ENCODE measurements around the gene PGD. TPM values are rescaled to one million over a fixed set of nuclear protein-coding genes. Genes with fewer than 3 reads are reported as not detected.

PGD gene
- polyA plus RNA-seq, 1 experiment: 155 TPM

DNA sequence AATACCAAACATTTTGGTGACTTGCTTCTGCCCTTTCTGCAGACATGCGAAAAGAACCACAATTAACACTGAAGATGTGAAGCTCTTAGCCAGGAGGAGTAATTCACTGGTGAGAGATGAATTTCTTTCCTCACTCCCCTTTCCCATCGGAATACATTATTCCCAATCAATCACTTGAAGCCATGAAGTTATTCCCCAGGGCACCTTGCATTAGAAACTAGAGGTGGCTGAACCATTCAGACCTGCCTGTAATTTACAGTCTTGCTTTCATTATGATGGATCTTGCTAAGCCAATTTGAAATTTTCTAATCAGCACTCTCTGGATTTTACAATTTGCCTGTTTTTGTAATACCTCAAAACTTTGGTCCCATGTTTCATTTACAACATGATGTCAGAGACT, 41.4 kb downstream of the PGD start:
- Histone ChIP-seq H3K4me3 (ENCODE audit: low read depth, low read length) (no peak overlapping the region), H3K27me3 (ENCODE audit: control insufficient read depth, insufficient read depth, low read length) (no peaks in the 10 kb centered on the region), H3K9me3 (ENCODE audit: control insufficient read depth, insufficient read depth, low read length) (no peaks in the 10 kb centered on the region), H3K27ac (ENCODE audit: low read depth, low read length) (no peak overlapping the region)
- POLR2A ChIA-PET: no interaction called here
- CTCF ChIA-PET: no interaction called here
- TF ChIP-seq, protein P1, sequence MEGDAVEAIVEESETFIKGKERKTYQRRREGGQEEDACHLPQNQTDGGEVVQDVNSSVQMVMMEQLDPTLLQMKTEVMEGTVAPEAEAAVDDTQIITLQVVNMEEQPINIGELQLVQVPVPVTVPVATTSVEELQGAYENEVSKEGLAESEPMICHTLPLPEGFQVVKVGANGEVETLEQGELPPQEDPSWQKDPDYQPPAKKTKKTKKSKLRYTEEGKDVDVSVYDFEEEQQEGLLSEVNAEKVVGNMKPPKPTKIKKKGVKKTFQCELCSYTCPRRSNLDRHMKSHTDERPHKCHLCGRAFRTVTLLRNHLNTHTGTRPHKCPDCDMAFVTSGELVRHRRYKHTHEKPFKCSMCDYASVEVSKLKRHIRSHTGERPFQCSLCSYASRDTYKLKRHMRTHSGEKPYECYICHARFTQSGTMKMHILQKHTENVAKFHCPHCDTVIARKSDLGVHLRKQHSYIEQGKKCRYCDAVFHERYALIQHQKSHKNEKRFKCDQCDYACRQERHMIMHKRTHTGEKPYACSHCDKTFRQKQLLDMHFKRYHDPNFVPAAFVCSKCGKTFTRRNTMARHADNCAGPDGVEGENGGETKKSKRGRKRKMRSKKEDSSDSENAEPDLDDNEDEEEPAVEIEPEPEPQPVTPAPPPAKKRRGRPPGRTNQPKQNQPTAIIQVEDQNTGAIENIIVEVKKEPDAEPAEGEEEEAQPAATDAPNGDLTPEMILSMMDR (IDR thresholded peaks at IDR 0.05; ENCODE audit: low read depth, low read length): no peak
- DNase-seq (ENCODE audit: low read depth, low spot score): no peak

DNA sequence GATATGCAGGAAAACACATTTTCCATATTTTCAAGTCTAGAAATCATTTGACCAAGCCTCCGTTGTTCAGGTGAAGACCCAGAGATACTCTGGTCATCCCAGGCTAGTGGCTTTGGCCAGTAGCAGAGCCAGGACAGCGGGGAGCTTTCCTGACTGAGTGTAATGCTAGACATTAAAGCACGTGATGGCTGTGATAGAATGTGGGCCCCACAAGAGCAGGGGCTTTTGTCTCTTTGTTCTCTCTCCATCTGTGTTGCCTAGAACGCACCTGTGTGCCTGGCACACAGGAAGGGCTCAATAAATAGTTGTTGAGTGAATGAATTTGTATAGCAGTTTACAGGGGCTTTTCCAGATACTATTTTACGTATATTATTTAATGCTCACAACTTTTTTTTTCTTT, 41.9 kb downstream of the PGD start:
- Histone ChIP-seq H3K9me3 (ENCODE audit: control insufficient read depth, insufficient read depth, low read length) (no peaks in the 10 kb centered on the region), H3K27me3 (ENCODE audit: control insufficient read depth, insufficient read depth, low read length) (no peaks in the 10 kb centered on the region), H3K27ac (ENCODE audit: low read depth, low read length) (no peak overlapping the region), H3K4me3 (ENCODE audit: low read depth, low read length) (no peak overlapping the region)
- POLR2A ChIA-PET: no interaction called here
- no peak for DNase-seq (ENCODE audit: low read depth, low spot score)
- CTCF ChIA-PET: no interaction called here
- TF ChIP-seq, protein P1 (IDR thresholded peaks at IDR 0.05; ENCODE audit: low read depth, low read length): no peak

DNA sequence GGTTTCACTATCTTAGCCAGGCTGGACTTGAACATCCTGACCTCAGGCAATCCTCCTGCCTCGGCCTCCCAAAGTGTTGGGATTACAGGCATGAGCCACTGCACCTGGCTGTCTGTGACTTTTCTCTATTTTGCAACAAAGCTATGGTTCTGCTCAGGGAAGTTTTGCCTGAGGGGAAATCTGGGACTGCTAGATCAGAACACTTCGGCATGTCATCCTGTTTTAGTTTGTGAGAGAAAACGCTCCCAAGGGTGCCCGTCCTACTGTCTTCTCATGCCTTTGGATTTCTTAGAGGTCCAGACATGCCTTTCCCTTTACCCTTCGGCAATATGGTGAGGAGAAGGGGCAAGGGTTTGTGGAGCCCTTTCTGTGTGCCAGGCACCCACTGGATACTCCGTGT, 45.4 kb downstream of the PGD start:
- Histone ChIP-seq H3K4me3 (ENCODE audit: low read depth, low read length) (no peak overlapping the region), H3K27me3 (ENCODE audit: control insufficient read depth, insufficient read depth, low read length) (no peaks in the 10 kb centered on the region), H3K9me3 (ENCODE audit: control insufficient read depth, insufficient read depth, low read length) (no peaks in the 10 kb centered on the region), H3K27ac (ENCODE audit: low read depth, low read length) (no peak overlapping the region)
- no peak for DNase-seq (ENCODE audit: low read depth, low spot score)
- TF ChIP-seq, protein P1 (IDR thresholded peaks at IDR 0.05; ENCODE audit: low read depth, low read length): no peak
- ChIA-PET CTCF (interaction anchor here (1.2 kb wide), 1 partner anchor 14 kb away, joined by 4 read pairs; the partner anchor contains the start of gene CENPS), POLR2A (no interaction called here)

DNA sequence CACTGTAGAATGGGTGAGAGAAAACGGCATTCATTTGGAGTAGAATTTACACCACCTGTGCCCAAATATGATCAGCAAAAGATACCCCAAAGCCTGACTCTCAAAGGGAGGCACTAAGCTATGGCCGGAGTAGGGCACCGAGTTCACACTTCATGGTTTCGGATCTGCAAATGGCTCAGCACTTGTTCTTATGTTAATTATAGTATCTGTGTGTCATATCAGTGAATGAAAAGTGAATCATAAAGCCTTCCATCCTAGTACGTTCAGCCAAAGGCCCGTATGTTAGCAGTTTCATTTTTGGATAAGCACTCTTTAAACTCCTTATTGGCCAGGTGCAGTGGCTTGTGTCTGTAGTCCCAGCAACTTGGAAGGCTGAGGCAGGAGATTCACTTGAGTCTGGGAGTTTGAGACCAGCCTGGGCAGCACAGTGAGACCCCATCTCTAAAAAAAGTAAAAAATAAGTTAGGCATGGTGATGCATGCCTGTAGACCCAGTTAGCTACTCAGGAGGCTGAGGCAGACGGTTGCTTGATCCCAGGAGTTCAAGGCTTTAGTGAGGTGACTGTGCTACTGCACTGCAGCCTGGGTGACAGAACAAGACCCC, 46.0 kb downstream of the PGD start:
- ChIA-PET CTCF (interaction anchor here (1.2 kb wide), 1 partner anchor 15 kb away, joined by 4 read pairs; the partner anchor contains the start of gene CENPS), POLR2A (no interaction called here)
- Histone ChIP-seq H3K27me3 (ENCODE audit: control insufficient read depth, insufficient read depth, low read length) (no peaks in the 10 kb centered on the region), H3K27ac (ENCODE audit: low read depth, low read length) (no peak overlapping the region), H3K9me3 (ENCODE audit: control insufficient read depth, insufficient read depth, low read length) (no peaks in the 10 kb centered on the region), H3K4me3 (ENCODE audit: low read depth, low read length) (no peak overlapping the region)
- TF ChIP-seq, protein P1 (IDR thresholded peaks at IDR 0.05; ENCODE audit: low read depth, low read length): no peak
- DNase-seq (ENCODE audit: low read depth, low spot score): no peak

DNA sequence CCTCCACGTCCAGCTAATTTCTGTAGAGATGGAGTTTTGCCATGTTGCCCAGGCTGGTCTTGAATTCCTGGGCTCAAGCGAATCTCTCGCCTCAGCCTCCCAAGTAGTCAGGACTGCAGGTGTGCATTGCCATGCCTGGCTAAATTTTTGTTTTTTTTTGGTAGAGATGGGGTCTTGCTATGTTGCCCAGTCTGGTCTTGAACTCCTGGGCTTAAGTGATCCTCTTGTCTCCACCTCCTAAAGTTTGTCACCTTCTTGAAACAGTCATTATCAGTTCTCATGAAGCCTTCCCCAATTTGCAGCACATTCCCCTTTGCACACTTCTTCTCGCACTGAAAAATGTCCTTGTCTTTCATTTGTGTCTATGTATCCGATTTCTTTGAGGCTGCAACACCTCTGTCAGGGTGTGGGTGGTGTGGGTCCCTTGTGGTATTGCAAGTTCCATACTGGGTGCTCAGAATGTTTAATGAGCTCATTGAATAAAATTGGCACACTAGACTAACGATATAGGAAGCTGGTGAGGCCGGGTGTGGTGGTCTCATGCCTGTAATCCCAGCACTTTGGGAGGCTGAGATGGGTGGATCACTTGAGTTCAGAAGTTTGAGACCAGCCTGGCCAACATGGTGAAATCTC, 48.0 kb downstream of the PGD start:
- POLR2A ChIA-PET: no interaction called here

More for the DNA sequence above, 48.0 kb downstream of the PGD start:
- DNase-seq (ENCODE audit: low read depth, low spot score): no peak
- TF ChIP-seq, protein P1 (IDR thresholded peaks at IDR 0.05; ENCODE audit: low read depth, low read length): no peak
- Histone ChIP-seq H3K9me3 (ENCODE audit: control insufficient read depth, insufficient read depth, low read length) (no peaks in the 10 kb centered on the region), H3K27ac (ENCODE audit: low read depth, low read length) (no peak overlapping the region), H3K4me3 (ENCODE audit: low read depth, low read length) (no peak overlapping the region), H3K27me3 (ENCODE audit: control insufficient read depth, insufficient read depth, low read length) (no peaks in the 10 kb centered on the region)
- CTCF ChIA-PET: interaction anchor here (1.0 kb wide), 1 partner anchor 17 kb away, joined by 3 read pairs; no protein-coding TSS in a partner anchor
